Small intestine (tissue), 7 donors: Measurements from ENCODE around the gene RNASE11. TPM values are rescaled to one million over a fixed set of nuclear protein-coding genes. Genes with fewer than 3 reads are reported as not detected.

ENCODE experiments used
- DNase-seq, 2 donors: peaks; one replicate each; pipeline versions ENCODE4 v3.0.0 to v3.0.0-alpha.2; 2013
- FAIRE-seq: peaks from 2 replicates; lab custom pipeline; 2012; peaks lifted over from hg19 to GRCh38; lab: Jason Lieb, UNC
- H3K27ac ChIP-seq, 3 donors: one replicate each; pipeline ENCODE4 v1.5.1; 2013; ENCODE audit warnings: low read length in 2 of 3, mild to moderate bottlenecking in 2 of 3, control low read depth in 1 of 3, inconsistent platforms in 1 of 3, low read depth in 1 of 3, moderate library complexity in 1 of 3
- H3K27me3 ChIP-seq, 3 donors: one replicate each; pipeline ENCODE4 v1.6.1; 2013; ENCODE audit warnings: low read length in 3 of 3, inconsistent platforms in 1 of 3; ENCODE audit not compliant: control insufficient read depth in 3 of 3, insufficient read depth in 3 of 3
- H3K36me3 ChIP-seq, 3 donors: one replicate each; pipeline ENCODE4 v1.6.1; 2013; ENCODE audit warnings: low read length in 3 of 3, inconsistent platforms in 1 of 3, low read depth in 1 of 3, mild to moderate bottlenecking in 1 of 3, moderate library complexity in 1 of 3; ENCODE audit not compliant: control insufficient read depth in 3 of 3, insufficient read depth in 2 of 3
- H3K4me1 ChIP-seq, 3 donors: one replicate each; pipeline ENCODE4 v1.6.1; 2013; ENCODE audit warnings: low read length in 2 of 3, inconsistent platforms in 1 of 3, low read depth in 1 of 3, mild to moderate bottlenecking in 1 of 3, moderate library complexity in 1 of 3; ENCODE audit not compliant: control insufficient read depth in 3 of 3, insufficient read depth in 2 of 3
- H3K4me3 ChIP-seq, 3 donors: one replicate each; pipeline ENCODE4 v1.5.1; 2013; ENCODE audit warnings: low read length in 3 of 3, control low read depth in 1 of 3, inconsistent platforms in 1 of 3, low read depth in 1 of 3, mild to moderate bottlenecking in 1 of 3, moderate library complexity in 1 of 3
- H3K9me3 ChIP-seq, 2 donors: one replicate each; pipeline ENCODE4 v1.6.1; 2013; ENCODE audit warnings: low read depth in 1 of 2, low read length in 1 of 2; ENCODE audit not compliant: control insufficient read depth in 2 of 2, insufficient read depth in 1 of 2
- WGBS, 3 donors: extraction: QIAGEN DNeasy Blood & Tissue Kit; methylation state at CpG; one replicate each; pipeline ENCODE4 v1.1.7; 2013; 5-methylcytosine and 5-hydroxymethylcytosine counted together
- polyA plus RNA-seq, 4 donors: library from polyadenylated mRNA; stranded (reverse) in 3 of 4; unstranded in 1 of 4; fragments of 200-250 nt in 3 of 4; fragments of 120-200 nt in 1 of 4; gene quantifications; one replicate each; pipeline versions ENCODE4 v1.2.1 to v1.2.3, GENCODE V29; 2013
- donor health status: healthy with polysubstance abuse.
- donor health status: control.
- donor health status: control.
- donor health status: Bipolar disorder and iron deficiency.
- donor health status: healthy.

Gene RNASE11
- polyA plus RNA-seq, 4 donors, result not detected

GRCh38 chr14:20563971-20564370 lies 23.8 kb downstream of the RNASE11 start:
- no peak for FAIRE-seq
- H3K4me3 ChIP-seq, result no peak overlapping the region
- peaks cover 0 to 3% (median 0%) of the 10 kb centered on the region in 3 donors for H3K27me3 ChIP-seq
- H3K27ac ChIP-seq, result no peak overlapping the region
- no peaks in the 10 kb centered on the region for H3K4me1 ChIP-seq
- WGBS, 3 donors, result 56 to 74% (median 69%) methylated on average over 1 of the region's 1 CpG
- no peaks in the 10 kb centered on the region for H3K36me3 ChIP-seq
- no peak for DNase-seq
- peaks cover 0 to 7% of the 10 kb centered on the region in 2 donors for H3K9me3 ChIP-seq

DNA sequence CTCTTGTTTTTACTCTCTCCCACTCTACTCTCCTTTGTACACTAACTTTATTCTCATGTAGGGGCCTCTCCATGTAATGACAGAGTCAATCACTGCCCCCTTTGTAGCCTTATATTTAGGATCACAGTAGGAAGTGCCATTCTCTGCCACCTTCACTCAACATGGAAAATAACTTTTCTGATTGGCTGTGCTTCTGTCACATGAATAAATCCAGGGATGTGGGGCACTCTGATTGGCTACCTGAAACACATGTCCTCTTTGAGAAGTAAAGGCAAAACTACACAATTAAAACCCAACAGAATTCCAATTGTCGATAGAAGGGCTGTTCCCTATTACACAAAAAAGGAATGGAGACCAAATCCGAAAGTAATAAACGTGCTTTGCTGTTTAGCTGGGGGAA lies 26.8 kb downstream of the RNASE11 start, which contains the start of gene RNASE9:
Gene RNASE9 (minus strand): TSS at position 87 of the 400 bp plus-strand sequence.
- Histone ChIP-seq H3K36me3 (no peaks in the 10 kb centered on the region), H3K27ac (no peak within 1 kb of the TSS), H3K27me3 (peaks cover 0 to 2% (median 0%) of the 10 kb centered on the region in 3 donors), H3K9me3 (no peaks in the 10 kb centered on the region), H3K4me3 (no peak within 1 kb of the TSS), H3K4me1 (no peaks in the 10 kb centered on the region)
- 90 to 91% (median 91%) methylated on average over 3 of the region's 3 CpGs for WGBS, 3 donors
- FAIRE-seq, result no peak
- DNase-seq, result no peak

GRCh38 chr14:20559461-20559904 lies 28.3 kb downstream of the RNASE11 start:
- no peaks in the 10 kb centered on the region for H3K36me3 ChIP-seq
- H3K4me1 ChIP-seq, result no peaks in the 10 kb centered on the region
- WGBS, 3 donors, result 49 to 60% (median 51%) methylated on average over 2 of the region's 2 CpGs
- H3K27me3 ChIP-seq, result peaks cover 0 to under 1% (median 0%) of the 10 kb centered on the region in 3 donors
- no peak overlapping the region for H3K4me3 ChIP-seq
- DNase-seq, result no peak
- H3K27ac ChIP-seq, result no peak overlapping the region
- no peaks in the 10 kb centered on the region for H3K9me3 ChIP-seq
- no peak for FAIRE-seq

DNA sequence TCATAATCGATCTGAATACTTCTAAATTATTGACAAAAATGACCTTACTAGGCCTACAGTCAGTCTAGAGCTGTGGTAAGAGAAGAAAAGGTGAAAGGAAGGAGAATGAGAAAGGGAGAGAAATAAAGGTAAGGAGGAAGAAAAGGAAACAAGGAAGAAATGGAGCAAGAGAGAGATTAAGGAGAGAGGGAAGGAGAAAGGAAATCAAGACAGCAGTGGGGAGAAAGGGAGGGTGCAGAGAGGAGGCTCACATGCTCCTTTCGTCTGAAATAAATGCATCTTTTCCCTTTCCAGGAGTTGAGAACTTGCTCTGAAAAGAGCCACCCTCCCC lies 30.6 kb downstream of the RNASE11 start:
- Histone ChIP-seq H3K4me1 (no peaks in the 10 kb centered on the region), H3K27ac (no peak overlapping the region), H3K27me3 (no peaks in the 10 kb centered on the region), H3K9me3 (no peaks in the 10 kb centered on the region), H3K4me3 (no peak overlapping the region), H3K36me3 (no peaks in the 10 kb centered on the region)
- no peak for DNase-seq
- 49 to 58% (median 56%) methylated on average over 2 of the region's 2 CpGs for WGBS, 3 donors
- no peak for FAIRE-seq

- WGBS, 3 donors, result 68 to 75% (median 74%) methylated on average over 11 of the region's 11 CpGs
Observed at GRCh38 chr14:20556500-20557211, 31.1 kb downstream of the RNASE11 start.

GRCh38 chr14:20555845-20556244 lies 32.0 kb downstream of the RNASE11 start:
- no peak overlapping the region for H3K27ac ChIP-seq
- 86 to 92% (median 91%) methylated on average over 3 of the region's 3 CpGs for WGBS, 3 donors
- H3K4me1 ChIP-seq, result no peaks in the 10 kb centered on the region
- no peaks in the 10 kb centered on the region for H3K36me3 ChIP-seq
- H3K4me3 ChIP-seq, result no peak overlapping the region
- H3K27me3 ChIP-seq, result no peaks in the 10 kb centered on the region
- DNase-seq (no peak), FAIRE-seq (no peak)
- H3K9me3 ChIP-seq, result no peaks in the 10 kb centered on the region

More at GRCh38 chr14:20556500-20557211, 31.1 kb downstream of the RNASE11 start:
- DNase-seq, result no peak
- Histone ChIP-seq H3K4me1 (no peaks in the 10 kb centered on the region), H3K36me3 (no peaks in the 10 kb centered on the region), H3K27me3 (no peaks in the 10 kb centered on the region), H3K27ac (no peak overlapping the region), H3K4me3 (no peak overlapping the region), H3K9me3 (no peaks in the 10 kb centered on the region)
- FAIRE-seq, result no peak

GRCh38 chr14:20553024-20553423 lies 34.8 kb downstream of the RNASE11 start:
- H3K27ac ChIP-seq, result no peak overlapping the region
- no peak overlapping the region for H3K4me3 ChIP-seq
- H3K36me3 ChIP-seq, result no peaks in the 10 kb centered on the region
- DNase-seq, result no peak
- H3K4me1 ChIP-seq, result no peaks in the 10 kb centered on the region
- FAIRE-seq, result no peak
- no peaks in the 10 kb centered on the region for H3K9me3 ChIP-seq
- no peaks in the 10 kb centered on the region for H3K27me3 ChIP-seq

DNA sequence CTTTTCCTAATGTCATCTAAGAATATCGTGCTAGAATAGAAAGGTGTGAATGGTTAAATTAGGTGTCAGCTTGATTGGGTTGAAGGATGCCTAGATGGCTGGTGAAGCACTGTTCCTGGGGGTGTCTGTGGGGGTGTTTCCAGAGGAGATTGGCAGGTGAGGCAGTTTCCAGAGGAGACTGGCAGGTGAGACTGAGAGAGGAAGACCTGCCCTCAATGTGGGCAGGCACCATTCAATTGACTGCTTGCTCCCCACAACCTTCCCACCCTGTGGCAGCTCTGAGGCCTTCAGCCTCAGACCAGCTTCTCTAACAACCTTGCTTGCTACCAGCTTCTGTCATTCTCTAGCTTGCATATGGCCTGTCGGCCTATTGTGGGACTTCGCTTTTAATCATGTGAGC lies 36.2 kb downstream of the RNASE11 start:
- WGBS, 3 donors, result 92 to 94% (median 92%) methylated on average over 3 of the region's 3 CpGs
- no peak for FAIRE-seq

More for the DNA sequence above, 36.2 kb downstream of the RNASE11 start:
- Histone ChIP-seq H3K27me3 (peaks cover 0 to 2% (median 0%) of the 10 kb centered on the region in 3 donors), H3K36me3 (no peaks in the 10 kb centered on the region), H3K9me3 (no peaks in the 10 kb centered on the region), H3K4me1 (peaks cover 0 to 4% (median 0%) of the 10 kb centered on the region in 3 donors), H3K27ac (no peak overlapping the region), H3K4me3 (no peak overlapping the region)
- no peak for DNase-seq
